ENCODE measurements around the gene SORBS1.

Gene SORBS1

GRCh38 chr10:95285556-95285955 is 275.6 kb downstream of the SORBS1 start:
- no peak for DNase-seq
- Histone ChIP-seq H3K36me3 (ENCODE audit: control insufficient read depth, insufficient read depth, low read length) (no peaks in the 10 kb centered on the region), H3K27me3 (replicated peaks; ENCODE audit: control insufficient read depth, insufficient read depth, low read length, poor library complexity, severe bottlenecking) (peaks cover 3% of the 10 kb centered on the region), H3K27ac (ENCODE audit: insufficient read depth, low read length, poor library complexity, severe bottlenecking) (no peak overlapping the region), H3K9me3 (ENCODE audit: control insufficient read depth, low read length) (no peaks in the 10 kb centered on the region), H3K4me1 (ENCODE audit: control insufficient read depth, insufficient read depth, low read length, poor library complexity, severe bottlenecking) (no peaks in the 10 kb centered on the region), H3K4me3 (ENCODE audit: insufficient read depth, low read depth, low read length, poor library complexity, severe bottlenecking) (no peak overlapping the region)

DNA sequence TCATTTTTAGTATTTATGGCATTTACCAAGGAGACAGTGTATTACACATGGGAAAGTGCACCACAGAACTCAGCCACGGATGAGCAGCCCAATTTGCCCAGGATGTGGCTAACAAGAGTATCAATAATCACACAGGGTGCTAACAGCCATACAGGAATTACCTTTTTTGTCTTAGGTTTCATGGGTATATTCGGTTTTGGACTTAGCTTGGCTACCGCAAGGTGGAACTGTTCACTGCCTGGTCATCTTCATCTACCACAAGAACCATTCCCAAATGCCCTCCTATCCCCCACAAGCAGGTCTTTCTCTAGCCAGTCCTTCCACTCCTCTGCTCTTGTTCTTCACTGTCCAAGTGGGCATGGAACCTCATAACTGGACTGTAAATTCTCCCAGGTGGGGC is 276.4 kb downstream of the SORBS1 start:
- H3K4me1 ChIP-seq (ENCODE audit: control insufficient read depth, insufficient read depth, low read length, poor library complexity, severe bottlenecking), result no peaks in the 10 kb centered on the region
- peaks cover 3% of the 10 kb centered on the region for H3K27me3 ChIP-seq (replicated peaks; ENCODE audit: control insufficient read depth, insufficient read depth, low read length, poor library complexity, severe bottlenecking)
- no peak overlapping the region for H3K27ac ChIP-seq (ENCODE audit: insufficient read depth, low read length, poor library complexity, severe bottlenecking)
- H3K9me3 ChIP-seq (ENCODE audit: control insufficient read depth, low read length), result no peaks in the 10 kb centered on the region
- H3K4me3 ChIP-seq (ENCODE audit: insufficient read depth, low read depth, low read length, poor library complexity, severe bottlenecking), result no peak overlapping the region
- no peaks in the 10 kb centered on the region for H3K36me3 ChIP-seq (ENCODE audit: control insufficient read depth, insufficient read depth, low read length)
- DNase-seq, result no peak

- no peaks in the 10 kb centered on the region for H3K4me1 ChIP-seq (ENCODE audit: control insufficient read depth, insufficient read depth, low read length, poor library complexity, severe bottlenecking)
- H3K4me3 ChIP-seq (ENCODE audit: insufficient read depth, low read depth, low read length, poor library complexity, severe bottlenecking), result no peak overlapping the region
- H3K9me3 ChIP-seq (ENCODE audit: control insufficient read depth, low read length), result no peaks in the 10 kb centered on the region
- H3K36me3 ChIP-seq (ENCODE audit: control insufficient read depth, insufficient read depth, low read length), result no peaks in the 10 kb centered on the region
- DNase-seq, result no peak
- H3K27me3 ChIP-seq (replicated peaks; ENCODE audit: control insufficient read depth, insufficient read depth, low read length, poor library complexity, severe bottlenecking), result peaks cover 3% of the 10 kb centered on the region
- H3K27ac ChIP-seq (ENCODE audit: insufficient read depth, low read length, poor library complexity, severe bottlenecking), result no peak overlapping the region
These were observed 279.1 kb downstream of the SORBS1 start for GRCh38 chr10:95282107-95282506.

DNA sequence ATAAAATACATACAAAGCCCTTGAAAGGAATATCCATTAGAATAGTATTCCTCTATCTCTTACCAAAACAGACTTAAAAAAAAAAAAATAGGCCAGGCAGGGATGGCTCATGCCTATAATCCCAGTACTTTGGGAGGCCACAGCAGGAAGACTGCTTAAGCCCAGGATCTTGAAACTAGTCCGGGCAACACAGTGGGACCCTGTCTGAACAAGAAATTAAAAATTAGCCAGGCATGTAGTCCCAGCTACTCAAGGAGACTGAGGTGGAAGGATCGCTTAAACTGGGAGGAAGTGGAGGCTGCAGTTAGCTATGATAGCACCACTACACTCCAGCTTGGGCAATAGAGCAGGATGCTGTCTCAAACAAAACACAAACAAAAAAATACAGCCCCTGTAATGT is 280.0 kb downstream of the SORBS1 start:
- no peaks in the 10 kb centered on the region for H3K27me3 ChIP-seq (replicated peaks; ENCODE audit: control insufficient read depth, insufficient read depth, low read length, poor library complexity, severe bottlenecking)
- no peaks in the 10 kb centered on the region for H3K36me3 ChIP-seq (ENCODE audit: control insufficient read depth, insufficient read depth, low read length)
- H3K4me3 ChIP-seq (ENCODE audit: insufficient read depth, low read depth, low read length, poor library complexity, severe bottlenecking), result no peak overlapping the region
- H3K27ac ChIP-seq (ENCODE audit: insufficient read depth, low read length, poor library complexity, severe bottlenecking), result no peak overlapping the region
- no peaks in the 10 kb centered on the region for H3K9me3 ChIP-seq (ENCODE audit: control insufficient read depth, low read length)
- no peaks in the 10 kb centered on the region for H3K4me1 ChIP-seq (ENCODE audit: control insufficient read depth, insufficient read depth, low read length, poor library complexity, severe bottlenecking)
- DNase-seq, result no peak

- no peak overlapping the region for H3K27ac ChIP-seq (ENCODE audit: insufficient read depth, low read length, poor library complexity, severe bottlenecking)
- no peak overlapping the region for H3K4me3 ChIP-seq (ENCODE audit: insufficient read depth, low read depth, low read length, poor library complexity, severe bottlenecking)
These were observed 280.5 kb downstream of the SORBS1 start for GRCh38 chr10:95280637-95281036.

DNA sequence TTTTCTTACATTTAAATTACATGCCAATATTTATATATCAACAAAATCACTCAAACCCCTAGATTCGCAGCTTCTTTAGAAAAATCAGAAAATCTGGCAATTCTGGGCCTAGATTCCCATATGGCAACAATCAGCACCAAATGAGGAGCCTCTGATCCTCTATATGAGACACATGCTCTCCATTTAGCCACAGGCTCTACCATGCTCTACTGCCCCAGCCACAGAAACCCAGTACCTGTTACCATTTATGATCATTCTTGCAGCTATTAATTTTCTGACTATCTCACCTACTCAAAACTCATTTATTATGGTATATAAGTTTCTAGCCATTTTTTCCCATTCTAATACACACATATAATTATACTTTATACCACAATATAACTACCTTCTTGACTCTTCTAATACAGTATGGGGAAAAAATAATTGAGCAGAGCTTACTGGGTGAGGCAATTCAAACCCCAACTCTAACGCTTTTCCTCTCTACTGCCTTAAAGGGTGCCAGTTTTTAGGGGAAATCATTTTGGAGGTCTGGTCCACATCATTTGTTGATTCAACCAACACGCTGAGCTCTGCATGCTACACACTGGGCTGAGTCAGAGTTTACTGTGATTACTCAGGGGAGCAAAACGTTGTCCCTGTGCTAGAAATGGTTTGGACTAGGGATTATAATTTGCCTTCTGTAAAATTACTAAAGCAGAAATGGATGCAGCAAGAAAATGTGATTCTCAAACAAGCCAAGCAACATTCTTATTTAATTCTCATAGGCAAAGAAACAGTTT is 281.9 kb downstream of the SORBS1 start:
- Histone ChIP-seq H3K27me3 (replicated peaks; ENCODE audit: control insufficient read depth, insufficient read depth, low read length, poor library complexity, severe bottlenecking) (no peaks in the 10 kb centered on the region), H3K9me3 (ENCODE audit: control insufficient read depth, low read length) (no peaks in the 10 kb centered on the region), H3K4me1 (ENCODE audit: control insufficient read depth, insufficient read depth, low read length, poor library complexity, severe bottlenecking) (no peaks in the 10 kb centered on the region), H3K27ac (ENCODE audit: insufficient read depth, low read length, poor library complexity, severe bottlenecking) (no peak overlapping the region), H3K36me3 (ENCODE audit: control insufficient read depth, insufficient read depth, low read length) (no peaks in the 10 kb centered on the region), H3K4me3 (ENCODE audit: insufficient read depth, low read depth, low read length, poor library complexity, severe bottlenecking) (no peak overlapping the region)
- DNase-seq, result no peak

More at GRCh38 chr10:95280637-95281036, 280.5 kb downstream of the SORBS1 start:
- no peaks in the 10 kb centered on the region for H3K36me3 ChIP-seq (ENCODE audit: control insufficient read depth, insufficient read depth, low read length)
- DNase-seq, result no peak
- H3K4me1 ChIP-seq (ENCODE audit: control insufficient read depth, insufficient read depth, low read length, poor library complexity, severe bottlenecking), result no peaks in the 10 kb centered on the region
- H3K9me3 ChIP-seq (ENCODE audit: control insufficient read depth, low read length), result no peaks in the 10 kb centered on the region
- H3K27me3 ChIP-seq (replicated peaks; ENCODE audit: control insufficient read depth, insufficient read depth, low read length, poor library complexity, severe bottlenecking), result no peaks in the 10 kb centered on the region

- H3K4me3 ChIP-seq (ENCODE audit: insufficient read depth, low read depth, low read length, poor library complexity, severe bottlenecking), result no peak overlapping the region
- no peak for DNase-seq
- H3K4me1 ChIP-seq (ENCODE audit: control insufficient read depth, insufficient read depth, low read length, poor library complexity, severe bottlenecking), result no peaks in the 10 kb centered on the region
- H3K36me3 ChIP-seq (ENCODE audit: control insufficient read depth, insufficient read depth, low read length), result no peaks in the 10 kb centered on the region
- no peaks in the 10 kb centered on the region for H3K27me3 ChIP-seq (replicated peaks; ENCODE audit: control insufficient read depth, insufficient read depth, low read length, poor library complexity, severe bottlenecking)
- no peak overlapping the region for H3K27ac ChIP-seq (ENCODE audit: insufficient read depth, low read length, poor library complexity, severe bottlenecking)
- H3K9me3 ChIP-seq (ENCODE audit: control insufficient read depth, low read length), result no peaks in the 10 kb centered on the region
These were observed 282.8 kb downstream of the SORBS1 start for GRCh38 chr10:95278061-95278988.

- no peaks in the 10 kb centered on the region for H3K9me3 ChIP-seq (ENCODE audit: control insufficient read depth, low read length)
- no peaks in the 10 kb centered on the region for H3K27me3 ChIP-seq (replicated peaks; ENCODE audit: control insufficient read depth, insufficient read depth, low read length, poor library complexity, severe bottlenecking)
- no peak overlapping the region for H3K27ac ChIP-seq (ENCODE audit: insufficient read depth, low read length, poor library complexity, severe bottlenecking)
- no peak overlapping the region for H3K4me3 ChIP-seq (ENCODE audit: insufficient read depth, low read depth, low read length, poor library complexity, severe bottlenecking)
- H3K36me3 ChIP-seq (ENCODE audit: control insufficient read depth, insufficient read depth, low read length), result no peaks in the 10 kb centered on the region
- no peaks in the 10 kb centered on the region for H3K4me1 ChIP-seq (ENCODE audit: control insufficient read depth, insufficient read depth, low read length, poor library complexity, severe bottlenecking)
- DNase-seq, result no peak
These were observed 283.6 kb downstream of the SORBS1 start for GRCh38 chr10:95277614-95278013.

- no peak overlapping the region for H3K4me3 ChIP-seq (ENCODE audit: insufficient read depth, low read depth, low read length, poor library complexity, severe bottlenecking)
- no peak overlapping the region for H3K27ac ChIP-seq (ENCODE audit: insufficient read depth, low read length, poor library complexity, severe bottlenecking)
- H3K36me3 ChIP-seq (ENCODE audit: control insufficient read depth, insufficient read depth, low read length), result no peaks in the 10 kb centered on the region
- DNase-seq, result no peak
- H3K9me3 ChIP-seq (ENCODE audit: control insufficient read depth, low read length), result no peaks in the 10 kb centered on the region
- H3K27me3 ChIP-seq (replicated peaks; ENCODE audit: control insufficient read depth, insufficient read depth, low read length, poor library complexity, severe bottlenecking), result no peaks in the 10 kb centered on the region
- H3K4me1 ChIP-seq (ENCODE audit: control insufficient read depth, insufficient read depth, low read length, poor library complexity, severe bottlenecking), result no peaks in the 10 kb centered on the region
These were observed 284.0 kb downstream of the SORBS1 start for GRCh38 chr10:95277201-95277570.
